ENCODE measurements around the gene ABCD3. TPM values are rescaled to one million over a fixed set of nuclear protein-coding genes. Genes with fewer than 3 reads are reported as not detected.

The ABCD3 gene
- total and polyA plus RNA-seq, 2 of the 13 experiments (the other 11 are each of a cell fraction or from before 2014, with no cell fraction given), result 27.5 to 166 TPM

- TF ChIP-seq GMEB2 (CRISPR knock-in tag; IDR thresholded peaks at IDR 0.05; ENCODE audit: low read depth) (no peak), PLSCR1 (CRISPR knock-in tag; IDR thresholded peaks at IDR 0.05; ENCODE audit: borderline replicate concordance) (peak; percentile 85; the same call in 1 of the 2 replicates), FOXM1 (CRISPR knock-in tag; IDR thresholded peaks at IDR 0.05) (no peak), ZSCAN29 (CRISPR knock-in tag; conservative IDR thresholded peaks at IDR 0.05) (peak; percentile 75), ZBTB8A (CRISPR knock-in tag; IDR thresholded peaks at IDR 0.05; ENCODE audit: borderline replicate concordance, low read depth) (no peak), ZNF788 (CRISPR knock-in tag; IDR thresholded peaks at IDR 0.05; ENCODE audit: borderline replicate concordance) (peak; percentile 64), ZNF672 (CRISPR knock-in tag; IDR thresholded peaks at IDR 0.05) (0 out of 2 replicates have a peak, but pooled peaks have one; percentile 29), ZNF234 (CRISPR knock-in tag; conservative IDR thresholded peaks at IDR 0.05) (no peak), E2F2 (CRISPR knock-in tag; IDR thresholded peaks at IDR 0.05; ENCODE audit: borderline replicate concordance) (no peak), ZBTB10 (CRISPR knock-in tag; IDR thresholded peaks at IDR 0.05; ENCODE audit: borderline replicate concordance) (no peak), BCL3 (CRISPR knock-in tag; IDR thresholded peaks at IDR 0.05) (peak; percentile 84; the same call in 1 of the 2 replicates), FOXP4 (CRISPR knock-in tag; IDR thresholded peaks at IDR 0.05) (no peak), CERS6 (CRISPR knock-in tag; IDR thresholded peaks at IDR 0.05) (no peak), NCOR1 (IDR thresholded peaks at IDR 0.05; ENCODE audit: borderline replicate concordance, low read length) (peak; percentile 55; the same call in 1 of the 2 replicates), MEIS2 (CRISPR knock-in tag; IDR thresholded peaks at IDR 0.05) (no peak), ZNF607 (CRISPR knock-in tag; IDR thresholded peaks at IDR 0.05; ENCODE audit: borderline replicate concordance) (peak; percentile 74; the same call in 1 of the 2 replicates), ZNF670 (CRISPR knock-in tag; IDR thresholded peaks at IDR 0.05; ENCODE audit: borderline replicate concordance) (no peak)
Observed at GRCh38 chr1:94417978-94418663, at the start of gene ABCD3 (continued).

Measured in HepG2 (cell line).